ENCODE measurements around the gene C1orf159. TPM values are rescaled to one million over a fixed set of nuclear protein-coding genes. Genes with fewer than 3 reads are reported as not detected.
A peak's percentile ranks its signal among the peaks of the same experiment; 100 is the strongest.

Gene C1orf159
- total RNA-seq, 4 donors from 2014 or later = 6.9 to 19.6 (median 14.7) TPM

DNA sequence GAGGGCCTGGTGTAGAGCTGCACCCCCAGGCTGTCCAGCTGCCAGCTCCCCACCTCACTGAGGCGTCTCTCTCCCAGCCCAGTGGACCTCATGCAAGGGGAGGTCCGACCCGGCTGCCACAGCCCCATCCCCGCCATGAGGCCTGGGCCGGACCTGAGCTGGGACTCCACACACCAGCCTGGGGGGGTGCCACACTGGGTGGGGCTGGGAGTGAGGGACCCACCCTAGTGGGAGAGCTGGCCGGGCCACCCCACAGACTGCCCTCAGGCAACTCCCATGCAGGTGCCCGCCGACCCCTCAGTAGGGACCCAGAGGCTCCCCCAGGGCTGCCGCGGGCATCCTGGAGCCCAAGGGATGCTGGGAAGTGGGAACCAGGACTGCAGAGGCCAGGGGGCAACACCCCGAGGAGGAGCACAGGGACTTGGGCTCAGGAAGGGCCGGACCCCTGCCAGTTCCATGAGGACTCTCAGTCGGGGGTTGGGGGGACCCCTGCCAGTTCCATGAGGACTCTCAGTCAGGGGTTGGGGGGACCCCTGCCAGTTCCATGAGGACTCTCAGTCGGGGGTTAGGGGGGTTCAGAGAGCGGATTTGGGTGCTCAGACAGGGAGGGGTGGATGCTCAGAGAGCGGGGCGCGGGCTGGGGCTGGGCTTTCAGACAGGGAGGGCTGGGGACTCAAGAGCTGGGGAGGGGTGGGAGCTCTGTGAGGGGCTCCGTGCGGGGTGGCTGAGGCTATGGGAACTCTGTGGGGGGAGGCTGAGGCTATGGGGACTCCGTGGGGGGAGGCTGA lies 40.5 kb downstream of the C1orf159 start:
- Histone ChIP-seq H3K4me3 (no peak overlapping the region), H3K36me3 (no peaks in the 10 kb centered on the region), H3K4me1 (peaks cover 18 to 47% (median 25%) of the 10 kb centered on the region in 3 donors), H3K27ac (peak overlapping the region; percentile 81 to 89 (median 82)), H3K27me3 (peaks cover 0 to 71% (median 0%) of the 10 kb centered on the region in 4 donors), H3K9me3 (no peaks in the 10 kb centered on the region)
- TF ChIP-seq, protein P1, sequence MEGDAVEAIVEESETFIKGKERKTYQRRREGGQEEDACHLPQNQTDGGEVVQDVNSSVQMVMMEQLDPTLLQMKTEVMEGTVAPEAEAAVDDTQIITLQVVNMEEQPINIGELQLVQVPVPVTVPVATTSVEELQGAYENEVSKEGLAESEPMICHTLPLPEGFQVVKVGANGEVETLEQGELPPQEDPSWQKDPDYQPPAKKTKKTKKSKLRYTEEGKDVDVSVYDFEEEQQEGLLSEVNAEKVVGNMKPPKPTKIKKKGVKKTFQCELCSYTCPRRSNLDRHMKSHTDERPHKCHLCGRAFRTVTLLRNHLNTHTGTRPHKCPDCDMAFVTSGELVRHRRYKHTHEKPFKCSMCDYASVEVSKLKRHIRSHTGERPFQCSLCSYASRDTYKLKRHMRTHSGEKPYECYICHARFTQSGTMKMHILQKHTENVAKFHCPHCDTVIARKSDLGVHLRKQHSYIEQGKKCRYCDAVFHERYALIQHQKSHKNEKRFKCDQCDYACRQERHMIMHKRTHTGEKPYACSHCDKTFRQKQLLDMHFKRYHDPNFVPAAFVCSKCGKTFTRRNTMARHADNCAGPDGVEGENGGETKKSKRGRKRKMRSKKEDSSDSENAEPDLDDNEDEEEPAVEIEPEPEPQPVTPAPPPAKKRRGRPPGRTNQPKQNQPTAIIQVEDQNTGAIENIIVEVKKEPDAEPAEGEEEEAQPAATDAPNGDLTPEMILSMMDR (IDR thresholded peaks at IDR 0.05) = no peak
- no peak for TF ChIP-seq POLR2A (IDR thresholded peaks at IDR 0.05)
- no peak for DNase-seq
- intact Hi-C loops (cut with DNase I) = no loop called here
- WGBS, 2 donors = 7% methylated on average over 2 of the region's 21 CpGs; no CpG with 5 or more reads in 1 of the 2 donors

DNA sequence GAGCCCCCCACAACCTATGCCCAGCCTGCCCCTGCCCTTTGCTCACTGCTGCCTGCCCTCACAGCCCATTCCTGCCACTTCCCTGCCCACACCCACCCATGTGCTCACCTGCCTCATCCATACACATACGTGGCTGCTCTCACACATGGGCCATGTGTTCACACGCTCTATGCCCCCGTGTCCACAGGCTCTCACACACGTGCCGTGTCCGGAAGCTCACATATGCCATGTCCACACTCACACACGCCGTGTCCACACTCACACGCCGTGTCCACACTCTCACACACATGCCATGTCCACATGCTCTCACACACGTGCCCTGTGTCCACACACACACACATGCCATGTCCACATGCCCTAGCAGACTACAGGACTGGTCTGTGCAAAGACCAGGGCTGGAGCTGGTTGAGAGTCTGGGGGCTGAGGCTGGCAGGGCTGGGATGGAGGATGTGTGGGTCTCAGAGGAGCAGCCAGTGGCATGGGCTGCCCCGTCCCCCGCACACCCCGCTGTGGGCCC lies 41.2 kb downstream of the C1orf159 start:
- no peaks in the 10 kb centered on the region for H3K36me3 ChIP-seq
- H3K9me3 ChIP-seq = no peaks in the 10 kb centered on the region
- H3K4me3 ChIP-seq = peak overlapping the region in 1 of 4 donors; percentile 44
- peaks cover 0 to 71% (median 0%) of the 10 kb centered on the region in 4 donors for H3K27me3 ChIP-seq
- peaks cover 12 to 47% (median 19%) of the 10 kb centered on the region in 3 donors for H3K4me1 ChIP-seq
- WGBS, 2 donors = 58 to 72% methylated on average over 11 to 13 of the region's 14 CpGs
- DNase-seq = no peak
- peak overlapping the region; percentile 81 to 89 (median 82) for H3K27ac ChIP-seq
- no peak for TF ChIP-seq POLR2A (IDR thresholded peaks at IDR 0.05)
- TF ChIP-seq, protein P1 (IDR thresholded peaks at IDR 0.05) = no peak
- intact Hi-C loops (cut with DNase I) = no loop called here

DNA sequence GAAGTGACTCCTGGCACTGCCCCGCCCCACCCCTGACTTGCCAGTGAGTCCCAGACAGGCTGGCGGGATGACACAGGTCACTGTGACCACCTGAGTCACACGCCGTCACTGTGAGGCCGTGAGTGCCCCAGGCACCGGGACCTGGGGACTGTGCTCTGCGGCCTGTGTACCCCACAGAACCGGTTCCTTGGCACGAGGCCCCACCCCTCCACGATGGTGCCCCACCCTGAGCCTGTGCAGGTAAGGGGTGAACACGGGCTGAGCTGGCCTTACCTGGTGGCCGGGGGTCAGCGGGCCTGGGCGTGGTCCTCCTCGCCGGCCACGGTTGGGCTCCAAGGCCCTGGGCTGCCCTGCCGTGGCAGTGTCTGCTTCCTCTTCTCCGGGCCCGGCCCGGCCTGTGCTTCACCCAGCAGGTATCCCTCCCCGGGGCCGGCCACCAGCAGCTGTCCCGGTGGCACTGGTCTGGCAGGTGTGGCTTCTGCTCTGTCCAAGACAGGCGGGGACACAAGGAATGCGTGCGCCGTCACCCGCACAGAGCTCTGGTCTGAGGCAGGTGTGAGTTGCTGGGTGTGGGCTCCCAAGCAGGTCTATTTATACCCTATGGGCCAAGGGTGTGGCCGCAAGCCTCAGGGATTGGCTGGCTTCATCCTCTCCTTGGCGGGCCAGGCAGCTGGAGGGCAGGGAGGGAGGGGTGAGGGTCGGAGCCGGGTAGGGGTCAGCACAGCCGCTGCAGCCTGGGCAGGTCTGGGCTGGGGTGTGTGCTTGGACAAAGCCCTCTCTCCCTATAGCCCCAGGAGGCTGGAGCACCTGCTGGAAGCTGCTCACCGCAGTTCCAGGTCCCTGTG lies 41.9 kb downstream of the C1orf159 start, which contains the start of gene RNF223:
TSS of gene RNF223 (minus strand) at position 564 of the 845 bp plus-strand sequence. CDS start 1,740 bp downstream, outside the sequence.
- peak in 2 of 4 donors; percentile 58 to 66 for TF ChIP-seq POLR2A (IDR thresholded peaks at IDR 0.05)
- TF ChIP-seq, protein P1 (IDR thresholded peaks at IDR 0.05) = no peak
- peak within 1 kb of the TSS; percentile 81 to 89 (median 82) for H3K27ac ChIP-seq
- intact Hi-C loops (cut with DNase I) = no loop called here
- peak within 1 kb of the TSS; percentile 21 to 45 (median 38) for H3K4me3 ChIP-seq
- no peak for DNase-seq
- WGBS, 2 donors = 20 to 60% methylated on average over 1 to 6 of the region's 35 CpGs
- H3K4me1 ChIP-seq = peaks cover 13 to 48% (median 13%) of the 10 kb centered on the region in 3 donors
- no peaks in the 10 kb centered on the region for H3K9me3 ChIP-seq
- peaks cover 0 to 71% (median 2%) of the 10 kb centered on the region in 4 donors for H3K27me3 ChIP-seq
- H3K36me3 ChIP-seq = no peaks in the 10 kb centered on the region

DNA sequence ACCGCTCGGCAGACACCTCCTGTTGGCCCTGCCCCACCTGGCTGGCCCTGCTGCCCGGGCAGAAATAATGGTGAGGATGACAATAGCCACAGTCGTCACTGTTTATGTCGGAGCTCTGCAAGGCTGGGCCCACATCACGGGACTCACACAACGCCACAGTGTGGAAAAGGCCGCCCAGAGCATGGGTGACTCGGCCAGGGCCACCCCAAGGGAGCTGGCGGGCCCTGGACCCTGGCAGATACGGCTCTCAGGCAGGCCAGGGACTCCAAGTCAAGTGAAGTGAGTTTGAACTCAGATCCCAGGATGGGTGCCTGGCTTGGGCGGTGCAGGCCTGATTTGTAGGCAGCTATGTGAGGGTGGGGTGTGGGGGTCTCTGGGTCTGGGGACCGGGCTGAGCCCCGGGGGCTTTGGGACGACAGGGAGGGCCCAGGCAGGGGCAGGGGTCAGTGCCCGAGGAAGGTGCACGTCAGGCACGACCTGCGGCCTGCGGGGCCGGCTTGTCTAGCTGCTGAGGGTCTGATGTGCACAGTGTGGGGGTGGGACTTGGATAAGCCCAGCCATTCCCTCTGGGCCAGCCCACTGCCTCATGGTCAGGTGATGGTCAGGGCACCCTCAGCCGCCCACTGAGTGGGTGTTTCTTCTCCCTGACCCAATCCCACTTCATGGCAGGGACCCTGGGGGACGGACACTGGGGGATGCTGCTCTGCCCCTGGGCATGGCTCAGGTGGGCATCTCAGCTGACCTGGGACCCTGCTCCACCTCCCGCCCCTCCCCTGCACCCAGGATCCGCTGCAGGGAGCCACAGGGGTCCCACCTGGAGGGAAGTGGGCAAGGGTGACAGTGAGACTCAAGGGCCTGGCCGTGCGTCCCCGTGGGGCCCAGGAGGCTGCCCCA lies 42.8 kb downstream of the C1orf159 start:
- H3K27ac ChIP-seq = peak overlapping the region; percentile 81 to 89 (median 82)
- no peak for TF ChIP-seq POLR2A (IDR thresholded peaks at IDR 0.05)
- TF ChIP-seq, protein P1 (IDR thresholded peaks at IDR 0.05) = no peak
- no peaks in the 10 kb centered on the region for H3K9me3 ChIP-seq
- intact Hi-C loops (cut with DNase I) = no loop called here
- peaks cover 17 to 56% (median 20%) of the 10 kb centered on the region in 3 donors for H3K4me1 ChIP-seq
- no peaks in the 10 kb centered on the region for H3K36me3 ChIP-seq
- 73 to 80% methylated on average over 3 to 4 of the region's 28 CpGs for WGBS, 2 donors
- DNase-seq = no peak
- peaks cover 0 to 79% (median 3%) of the 10 kb centered on the region in 4 donors for H3K27me3 ChIP-seq
- H3K4me3 ChIP-seq = peak overlapping the region; percentile 21 to 45 (median 38)

All from esophagus squamous epithelium (tissue), 5 donors.